HCT116 (cell line): ENCODE results near the gene TNRC6A. TPM values are rescaled to one million over a fixed set of nuclear protein-coding genes. Genes with fewer than 3 reads are reported as not detected.

Source experiments
- ATAC-seq: fragments of 200-7000 bp; cut with Tn5 transposase; 2 replicates; pipeline ENCODE4 v1.9.1; 2020; ENCODE audit warnings: mild to moderate bottlenecking, moderate library complexity
- BruUV-seq: library from RNA; stranded (reverse); fragments of 400-500 nt; replicated peaks from 2 replicates; lab custom pipeline; 2021; lab: Mats Ljungman, UMichigan
- CTCF ChIA-PET: fragments of 300-600 bp; sonication (Branson Sonifier 250); formaldehyde crosslinking; loops from one replicate; lab custom pipeline; 2021; ENCODE audit warnings: antibody characterized with exemption; lab: Charles Lee
- POLR2A ChIA-PET: fragments of 300-600, 350-600 bp; sonication (Branson Sonifier 250); formaldehyde crosslinking; loops from one replicate; lab custom pipeline; 2021; ENCODE audit warnings: antibody characterized with exemption; lab: Charles Lee
- RAD21 ChIA-PET, 2 experiments: fragments of 300-600 bp; sonication (Branson Sonifier 250); formaldehyde crosslinking; loops; one replicate each; lab custom pipeline; 2023; ENCODE audit warnings: low total read pairs in 2 of 2; ENCODE audit not compliant: uncharacterized antibody in 2 of 2, unreplicated experiment in 2 of 2, low non-redundant PET in 1 of 2; lab: Charles Lee
- DNase-seq: peaks from one replicate; pipeline ENCODE4 v3.0.0-alpha.2; 2010; ENCODE audit warnings: low read depth, low spot score
- H2AFZ ChIP-seq: fragments of 200-600 bp; shearing (Covaris generic), sonication (generic); 2 replicates; pipeline ENCODE4 v1.6.1; 2017; ENCODE audit warnings: low read depth, mixed run types, mixed read lengths, antibody characterized with exemption, low read length; ENCODE audit not compliant: poor library complexity, severe bottlenecking
- H3K27ac ChIP-seq: 2 replicates; pipeline ENCODE4 v1.5.1; 2012; ENCODE audit warnings: low read depth, low read length
- H3K27me3 ChIP-seq: fragments of 200-600 bp; sonication (generic); 2 replicates; pipeline ENCODE4 v1.6.1; 2016; ENCODE audit warnings: mixed run types, low read length, mixed read lengths; ENCODE audit not compliant: insufficient read depth
- H3K36me3 ChIP-seq, 2 experiments: fragments of 200-500 bp in 1 of 2; fragments of 200-600 bp in 1 of 2; sonication (Bioruptor generic) in 1 of 2; sonication (generic) in 1 of 2; 2 replicates each; pipeline versions ENCODE4 v1.5.1 to v1.6.1; 2014 to 2016; ENCODE audit warnings: low read length in 2 of 2, inconsistent platforms in 1 of 2, mixed read lengths in 1 of 2, mixed run types in 1 of 2; ENCODE audit not compliant: insufficient read depth in 2 of 2, control insufficient read depth in 1 of 2
- H3K4me1 ChIP-seq, 2 experiments: fragments of 200-600 bp in 1 of 2; sonication (generic) in 1 of 2; 2 replicates each; pipeline versions ENCODE4 v1.5.1 to v1.6.1; 2012 to 2017; ENCODE audit warnings: low read length in 2 of 2, inconsistent platforms in 1 of 2, mild to moderate bottlenecking in 1 of 2, mixed read lengths in 1 of 2, mixed run types in 1 of 2, moderate library complexity in 1 of 2; ENCODE audit not compliant: insufficient read depth in 2 of 2, control insufficient read depth in 1 of 2
- H3K4me2 ChIP-seq: fragments of 200-600 bp; sonication (generic); 2 replicates; pipeline ENCODE4 v1.6.1; 2017; ENCODE audit warnings: mixed run types, low read length, mixed read lengths
- H3K4me3 ChIP-seq, 2 experiments: fragments of 200-600 bp in 1 of 2; sonication (generic) in 1 of 2; replicated peaks in 1 of 2; 2 replicates each; pipeline ENCODE4 v1.5.1; 2011 to 2016; ENCODE audit warnings: low read length in 2 of 2, control low read depth in 1 of 2, low read depth in 1 of 2, mild to moderate bottlenecking in 1 of 2, mixed read lengths in 1 of 2, mixed run types in 1 of 2
- H3K79me2 ChIP-seq: fragments of 200-600 bp; sonication (generic); 2 replicates; pipeline ENCODE4 v1.6.1; 2017; ENCODE audit warnings: mild to moderate bottlenecking, mixed run types, low read length, moderate library complexity, mixed read lengths; ENCODE audit not compliant: insufficient read depth
- H3K9ac ChIP-seq: fragments of 200-600 bp; sonication (generic); 2 replicates; pipeline ENCODE4 v1.6.1; 2016; ENCODE audit warnings: low read length, mixed read lengths
- H3K9me2 ChIP-seq: fragments of 200-600 bp; sonication (generic), shearing (Covaris generic); 2 replicates; pipeline ENCODE4 v1.6.1; 2017; ENCODE audit warnings: mixed run types, mild to moderate bottlenecking, moderate library complexity; ENCODE audit not compliant: insufficient read depth
- H3K9me3 ChIP-seq, 2 experiments: fragments of 200-500 bp in 1 of 2; fragments of 200-600 bp in 1 of 2; sonication (Bioruptor generic) in 1 of 2; sonication (generic) in 1 of 2; 2 replicates each; pipeline ENCODE4 v1.6.1; 2014 to 2017; ENCODE audit warnings: low read length in 2 of 2, mixed read lengths in 2 of 2, inconsistent platforms in 1 of 2, low read depth in 1 of 2, mild to moderate bottlenecking in 1 of 2, mixed run types in 1 of 2, moderate library complexity in 1 of 2; ENCODE audit not compliant: control insufficient read depth in 1 of 2, insufficient read depth in 1 of 2
- H4K20me1 ChIP-seq: fragments of 200-600 bp; sonication (generic), shearing (Covaris generic); 2 replicates; pipeline ENCODE4 v1.6.1; 2017; ENCODE audit warnings: mixed run types, mild to moderate bottlenecking, moderate library complexity; ENCODE audit not compliant: insufficient read depth
- JUND ChIP-seq: IDR thresholded peaks from 2 replicates; pipeline ENCODE4 v1.6.1; 2012
- ZBTB33 ChIP-seq: IDR thresholded peaks from 2 replicates; pipeline ENCODE4 v1.6.1; 2011; ENCODE audit warnings: mild to moderate bottlenecking, low read length, moderate library complexity; ENCODE audit not compliant: insufficient replicate concordance; ENCODE audit errors: extremely low read depth
- intact Hi-C: fragments of 100-400 bp; cut with micrococcal nuclease; formaldehyde crosslinking; loops from 2 replicates; pipeline ENCODE4 v1.10.0; 2022
- total RNA-seq: library from RNA; stranded (reverse); gene quantifications from one replicate; pipeline ENCODE4 v1.2.1, GENCODE V29; 2021; ENCODE audit not compliant: unreplicated experiment
- TF ChIP-seq, protein P1 (sequence below), 3 experiments: fragments of 200-600 bp in 1 of 3; sonication (generic) in 1 of 3; IDR thresholded peaks in 2 of 3; conservative IDR thresholded peaks in 1 of 3; 2 replicates each; pipeline ENCODE4 v1.5.1; 2012 to 2017; ENCODE audit warnings: low read depth in 2 of 3, low read length in 2 of 3, antibody characterized with exemption in 1 of 3, borderline replicate concordance in 1 of 3, control low read depth in 1 of 3, mild to moderate bottlenecking in 1 of 3, mixed read lengths in 1 of 3, mixed run types in 1 of 3, moderate library complexity in 1 of 3; ENCODE audit not compliant: insufficient read depth in 1 of 3

The TNRC6A gene
- total RNA-seq, 1 experiment from 2014 or later = 37.0 TPM

DNA sequence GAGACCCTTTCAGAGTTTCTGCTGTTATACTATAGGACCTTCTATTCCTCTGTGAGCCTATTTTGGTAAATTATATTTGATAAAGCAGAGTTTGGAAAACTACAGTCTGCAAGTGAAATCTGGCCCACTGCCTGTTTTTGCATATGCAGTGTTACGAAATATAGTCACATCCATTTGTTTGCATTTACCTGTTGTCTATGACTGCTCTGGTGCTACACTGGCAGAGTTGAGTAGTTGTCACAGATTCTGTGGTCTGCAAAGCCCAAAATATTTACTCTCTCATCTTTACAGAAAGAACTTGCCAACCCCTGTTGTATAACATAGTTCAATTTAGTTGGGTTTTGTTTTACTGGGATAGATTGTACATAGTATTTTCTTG lies 42.3 kb downstream of the TNRC6A start:
- Histone ChIP-seq H3K9me2 (no peaks in the 10 kb centered on the region), H3K4me1 (no peaks in the 10 kb centered on the region), H3K79me2 (peaks cover 78% of the 10 kb centered on the region), H3K9ac (no peak overlapping the region), H3K27me3 (no peaks in the 10 kb centered on the region), H3K4me2 (no peak overlapping the region), H3K27ac (no peak overlapping the region), H3K9me3 (no peaks in the 10 kb centered on the region), H2AFZ (no peak overlapping the region), H3K4me3 (no peak overlapping the region), H3K36me3 (peaks cover 4 to 8% of the 10 kb centered on the region in 2 experiments; a peak in 2 of 4 replicates), H4K20me1 (peaks cover 13% of the 10 kb centered on the region; the same call in 1 of the 2 replicates)
- no TSS peak for BruUV-seq
- ChIA-PET CTCF (no interaction called here), RAD21 (no interaction called here), POLR2A (no interaction called here)
- ATAC-seq = no peak
- intact Hi-C loops = no loop called here
- TF ChIP-seq ZBTB33 = no peak
- no peak for TF ChIP-seq JUND
- TF ChIP-seq, protein P1, sequence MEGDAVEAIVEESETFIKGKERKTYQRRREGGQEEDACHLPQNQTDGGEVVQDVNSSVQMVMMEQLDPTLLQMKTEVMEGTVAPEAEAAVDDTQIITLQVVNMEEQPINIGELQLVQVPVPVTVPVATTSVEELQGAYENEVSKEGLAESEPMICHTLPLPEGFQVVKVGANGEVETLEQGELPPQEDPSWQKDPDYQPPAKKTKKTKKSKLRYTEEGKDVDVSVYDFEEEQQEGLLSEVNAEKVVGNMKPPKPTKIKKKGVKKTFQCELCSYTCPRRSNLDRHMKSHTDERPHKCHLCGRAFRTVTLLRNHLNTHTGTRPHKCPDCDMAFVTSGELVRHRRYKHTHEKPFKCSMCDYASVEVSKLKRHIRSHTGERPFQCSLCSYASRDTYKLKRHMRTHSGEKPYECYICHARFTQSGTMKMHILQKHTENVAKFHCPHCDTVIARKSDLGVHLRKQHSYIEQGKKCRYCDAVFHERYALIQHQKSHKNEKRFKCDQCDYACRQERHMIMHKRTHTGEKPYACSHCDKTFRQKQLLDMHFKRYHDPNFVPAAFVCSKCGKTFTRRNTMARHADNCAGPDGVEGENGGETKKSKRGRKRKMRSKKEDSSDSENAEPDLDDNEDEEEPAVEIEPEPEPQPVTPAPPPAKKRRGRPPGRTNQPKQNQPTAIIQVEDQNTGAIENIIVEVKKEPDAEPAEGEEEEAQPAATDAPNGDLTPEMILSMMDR (IDR thresholded peaks at IDR 0.05 in 2 of 3, conservative IDR thresholded peaks at IDR 0.05 in 1 of 3; ENCODE audit: borderline replicate concordance in 1 of 3, insufficient read depth in 1 of 3, low read depth in 2 of 3, low read length in 2 of 3) = no peak
- DNase-seq = no peak
